GM12878 (cell line): ENCODE results near the gene MMP14. TPM values are rescaled to one million over a fixed set of nuclear protein-coding genes. Genes with fewer than 3 reads are reported as not detected.

ENCODE experiments used
- ATAC-seq: fragments of 200-7000 bp; cut with Tn5 transposase; 3 replicates; pipeline ENCODE4 v1.9.1; 2020; ENCODE audit warnings: mild to moderate bottlenecking, moderate library complexity
- Bru-seq: library from RNA; stranded (reverse); fragments of 400-500 nt; gene quantifications from one replicate; lab custom pipeline; 2021; lab: Mats Ljungman, UMichigan
- BruChase-seq, 2 experiments: library from RNA; stranded (reverse); fragments of 400-500 nt; gene quantifications; one replicate each; lab custom pipeline; 2021; lab: Mats Ljungman, UMichigan
- BruUV-seq: library from RNA; stranded (reverse); fragments of 400-500 nt; replicated peaks from 2 replicates; lab custom pipeline; 2021; lab: Mats Ljungman, UMichigan
- CTCF ChIA-PET: fragments of 300-600 bp; sonication (Branson Sonifier 250); formaldehyde crosslinking; extraction: SDS; loops from one replicate; lab custom pipeline; 2021; ENCODE audit warnings: inconsistent platforms; lab: Yijun Ruan, JAX
- POLR2A ChIA-PET: fragments of 350-600 bp; formaldehyde crosslinking; extraction: SDS; loops from one replicate; lab custom pipeline; 2021; ENCODE audit warnings: inconsistent platforms; lab: Charles Lee
- RAD21 ChIA-PET: fragments of 300-600 bp; sonication (Branson Sonifier 250); formaldehyde crosslinking; loops from one replicate; lab custom pipeline; 2023; ENCODE audit warnings: antibody characterized with exemption; ENCODE audit not compliant: unreplicated experiment; lab: Charles Lee
- SMC1A ChIA-PET: fragments of 300-600 bp; sonication (Branson Sonifier 250); formaldehyde crosslinking; loops from one replicate; lab custom pipeline; 2023; ENCODE audit not compliant: unreplicated experiment, uncharacterized antibody; lab: Charles Lee
- DNase-seq: peaks from one replicate; pipeline ENCODE4 v3.0.0-alpha.2; 2011; ENCODE audit warnings: low read depth, low spot score
- FAIRE-seq: peaks from 3 replicates; lab custom pipeline; 2011; peaks lifted over from hg19 to GRCh38; lab: Jason Lieb, UNC
- H2AFZ ChIP-seq: 2 replicates; pipeline ENCODE4 v1.6.0; 2011; ENCODE audit warnings: low read depth, low read length, control low read depth; ENCODE audit not compliant: control insufficient read depth
- H3K27ac ChIP-seq: 2 replicates; pipeline ENCODE4 v1.5.1; 2011; ENCODE audit warnings: control low read depth; ENCODE audit not compliant: control insufficient read depth, insufficient read depth
- H3K27me3 ChIP-seq, 2 experiments: replicated peaks in 1 of 2; 2 replicates each; pipeline versions ENCODE4 v1.6.0 to v1.6.1; 2011; ENCODE audit warnings: low read length in 1 of 2; ENCODE audit not compliant: control insufficient read depth in 2 of 2, insufficient read depth in 2 of 2
- H3K36me3 ChIP-seq, 2 experiments: 2 replicates each; pipeline ENCODE4 v1.5.1; 2011; ENCODE audit warnings: low read length in 1 of 2; ENCODE audit not compliant: control insufficient read depth in 2 of 2, insufficient read depth in 2 of 2
- H3K4me1 ChIP-seq: 2 replicates; pipeline ENCODE4 v1.6.1; 2011; ENCODE audit warnings: mild to moderate bottlenecking, low read length, moderate library complexity, mixed read lengths; ENCODE audit not compliant: control insufficient read depth, insufficient read depth
- H3K4me2 ChIP-seq: 2 replicates; pipeline ENCODE4 v1.6.0; 2011; ENCODE audit warnings: control low read depth; ENCODE audit not compliant: control insufficient read depth, insufficient read depth
- H3K4me3 ChIP-seq: fragments of 200-600 bp; sonication (generic); 2 replicates; pipeline ENCODE4 v1.5.1; 2016
- H3K79me2 ChIP-seq: 2 replicates; pipeline ENCODE4 v1.6.0; 2011; ENCODE audit warnings: low read length; ENCODE audit not compliant: control insufficient read depth, insufficient read depth
- H3K9ac ChIP-seq: 2 replicates; pipeline ENCODE4 v1.8.0; 2011; ENCODE audit warnings: low read length, control low read depth, mixed read lengths; ENCODE audit not compliant: control insufficient read depth, insufficient read depth
- H3K9me3 ChIP-seq: replicated peaks from 3 replicates; pipeline ENCODE4 v1.5.1; 2011; ENCODE audit warnings: mild to moderate bottlenecking, low read length; ENCODE audit not compliant: control insufficient read depth, insufficient read depth
- H4K20me1 ChIP-seq: 2 replicates; pipeline ENCODE4 v1.6.0; 2011; ENCODE audit not compliant: control insufficient read depth, insufficient read depth
- NFYA ChIP-seq: IDR thresholded peaks from 2 replicates; pipeline ENCODE4 v1.6.1; 2011; ENCODE audit warnings: low read depth, mild to moderate bottlenecking, low read length, improper control_type of control experiment, borderline replicate concordance
- POLR2A ChIP-seq: IDR thresholded peaks from 2 replicates; pipeline ENCODE4 v1.6.1; 2011; ENCODE audit warnings: low read depth, mild to moderate bottlenecking, low read length
- WGBS: methylation state at CpG from one replicate; pipeline ENCODE4 v1.1.6; 2016; ENCODE audit warnings: low lambda C conversion rate; ENCODE audit not compliant: insufficient replicate concordance, insufficient coverage; ENCODE audit errors: missing lambda C conversion rate; 5-methylcytosine and 5-hydroxymethylcytosine counted together
- in situ Hi-C: fragments of 300-500 bp; cut with MboI; formaldehyde crosslinking; loops from 9 replicates; pipeline ENCODE4 v1.14.3; 2018; ENCODE audit warnings: mixed read lengths
- intact Hi-C: fragments of 100-400 bp; cut with micrococcal nuclease; formaldehyde crosslinking; loops from one replicate; pipeline ENCODE4 v1.14.2; 2022; ENCODE audit not compliant: unreplicated experiment
- long read RNA-seq, 2 experiments: library from polyadenylated mRNA; unstranded; transcript quantifications; one replicate each; pipeline ENCODE4 v2.0.0, GENCODE V29; 2019 to 2020
- polyA minus RNA-seq, 3 experiments: library from RNA; depleted of rRNA, polyadenylated mRNA; stranded (reverse); fragments of >200 nt; gene quantifications; 2 replicates each; pipeline ENCODE4 v1.2.3, GENCODE V29; 2011
- polyA plus RNA-seq, 11 experiments: library from polyadenylated mRNA; depleted of rRNA in 4 of 11; unstranded in 6 of 11; stranded (reverse) in 5 of 11; fragments of >200 nt; fragmentation: Nextera tagmentation in 4 of 11; fragmentation: Illumina TruSeq in 1 of 11; extraction: Ambion mirVana in 4 of 11; extraction: Trizol in 1 of 11; gene quantifications; 1 replicate in 1 of 11; 2 replicates in 10 of 11; pipeline versions ENCODE4 v1.2.1 to v1.2.3, GENCODE V29; 2011 to 2016; ENCODE audit warnings: inconsistent platforms in 2 of 11, missing spikeins in 2 of 11, low read depth in 1 of 11
- total RNA-seq, 4 experiments: library from RNA; depleted of rRNA in 3 of 4; stranded (reverse); fragments of >200 nt in 3 of 4; fragmentation: Illumina TruSeq in 1 of 4; extraction: Trizol in 1 of 4; gene quantifications; 2 replicates each; pipeline versions ENCODE4 v1.2.1 to v1.2.3, GENCODE V29; 2013 to 2021

The MMP14 gene
- 3.2 and 5.0 TPM in 2 replicates for total RNA-seq (2013; cell fraction: nucleolus; rRNA removed)
- total RNA-seq (2014; rRNA removed): 0.38 and 0.85 TPM in 2 replicates
- total RNA-seq (2014; rRNA removed; fragmentation: Illumina TruSeq; extraction: Trizol): 0.28 and 0.31 TPM in 2 replicates
- total RNA-seq (2021): 1.1 and 1.8 TPM in 2 replicates
- polyA plus RNA-seq (2011; ENCODE audit: low read depth): 1.2 TPM
- polyA plus RNA-seq (2011; rRNA removed): 0.65 and 0.91 TPM in 2 replicates
- 1.8 and 2.0 TPM in 2 replicates for polyA plus RNA-seq (2011; cell fraction: cytosol; rRNA removed)
- polyA plus RNA-seq (2011; cell fraction: nucleus; rRNA removed): 7.5 and 8.2 TPM in 2 replicates
- polyA plus RNA-seq (2012): 0.46 and 0.59 TPM in 2 replicates
- 0.27 and 0.56 TPM in 2 replicates for polyA plus RNA-seq (2014; fragmentation: Illumina TruSeq; extraction: Trizol)
- not detected for polyA plus RNA-seq (2014; fragmentation: Nextera tagmentation; extraction: Ambion mirVana)
- polyA plus RNA-seq (2014; rRNA removed): 1.8 and 1.9 TPM in 2 replicates
- under 1 TPM; 0.32 to 0.42 TPM for polyA plus RNA-seq (2016; fragmentation: Nextera tagmentation; extraction: Ambion mirVana)
- 0.15 and 0.26 TPM in 2 replicates for polyA minus RNA-seq (2011; rRNA and poly(A)+ RNA removed)
- not detected in 2 replicates for polyA minus RNA-seq (2011; cell fraction: cytosol; rRNA and poly(A)+ RNA removed)
- 0.57 and 1.1 TPM in 2 replicates for polyA minus RNA-seq (2011; cell fraction: nucleus; rRNA and poly(A)+ RNA removed)
- Bru-seq, nascent RNA: percentile 37 among the genes with signal in this experiment
- BruChase-seq, experiment 1, labeled RNA remaining after a 6-hour chase: percentile 41 among the genes with signal in this experiment
- BruChase-seq, experiment 2, labeled RNA remaining after a 2-hour chase: percentile 37 among the genes with signal in this experiment
- long read RNA-seq, experiment 1: 0 reads
- long read RNA-seq, experiment 2: 0 reads

DNA sequence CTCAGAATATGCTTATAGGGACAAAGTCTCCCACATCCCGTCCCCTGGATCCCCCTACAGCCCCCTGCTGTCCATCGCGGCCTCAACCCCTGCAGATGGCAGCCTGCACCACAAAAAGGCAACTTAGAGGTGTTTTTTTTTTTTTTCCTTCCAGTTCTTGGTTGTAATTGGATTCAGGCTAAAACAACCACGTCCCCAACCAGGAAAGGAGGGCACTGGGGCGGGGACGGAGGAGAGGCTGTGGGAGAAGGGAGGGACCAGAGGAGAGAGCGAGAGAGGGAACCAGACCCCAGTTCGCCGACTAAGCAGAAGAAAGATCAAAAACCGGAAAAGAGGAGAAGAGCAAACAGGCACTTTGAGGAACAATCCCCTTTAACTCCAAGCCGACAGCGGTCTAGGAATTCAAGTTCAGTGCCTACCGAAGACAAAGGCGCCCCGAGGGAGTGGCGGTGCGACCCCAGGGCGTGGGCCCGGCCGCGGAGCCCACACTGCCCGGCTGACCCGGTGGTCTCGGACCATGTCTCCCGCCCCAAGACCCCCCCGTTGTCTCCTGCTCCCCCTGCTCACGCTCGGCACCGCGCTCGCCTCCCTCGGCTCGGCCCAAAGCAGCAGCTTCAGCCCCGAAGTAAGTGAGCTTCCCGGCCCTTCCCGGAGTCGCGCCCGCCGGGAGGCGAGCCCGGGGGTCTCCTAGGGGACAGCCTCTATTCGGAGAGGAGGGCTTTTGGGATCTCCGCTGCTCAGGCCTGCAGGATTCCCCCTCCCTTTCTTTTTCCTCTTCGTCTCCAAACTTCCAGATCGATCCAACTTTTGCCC is at the start of gene MMP14:
TSS of gene MMP14 (plus strand) at position 285 of the 813 bp plus-strand sequence. CDS start at position 518, 233 bp downstream.
- 54% methylated on average over 46 of the region's 46 CpGs for WGBS
- no peaks in the 10 kb centered on the region for H3K9me3 ChIP-seq
- H3K27ac ChIP-seq: no peak within 1 kb of the TSS
- H3K9ac ChIP-seq: no peak within 1 kb of the TSS
- 0 out of 2 replicates have a peak, but pooled peaks have one; percentile 23 for TF ChIP-seq POLR2A
- TF ChIP-seq NFYA: no peak
- no peak within 1 kb of the TSS for H3K4me3 ChIP-seq
- RAD21 ChIA-PET: interaction anchor here (1.2 kb wide), 1 partner anchor 21 kb away, joined by 3 read pairs; the partner anchor contains the start of gene SLC7A7
- intact Hi-C loops (no loop called here), in situ Hi-C loops (no loop called here)
- H2AFZ ChIP-seq: peak within 1 kb of the TSS; percentile 45
- FAIRE-seq: no peak
- H3K4me2 ChIP-seq: peak within 1 kb of the TSS; percentile 44
- no peak for DNase-seq
- H3K4me1 ChIP-seq: peaks cover 21% of the 10 kb centered on the region
- CTCF ChIA-PET: interaction anchor here (2.2 to 3.7 kb wide), 3 partner anchors 13 to 18 kb away, joined by 9 to 25 read pairs (median 18); no protein-coding TSS in a partner anchor
- SMC1A ChIA-PET: interaction anchor here (1.0 to 1.3 kb wide), 2 partner anchors 18 to 29 kb away, joined by 3 to 4 read pairs; no protein-coding TSS in a partner anchor
- no TSS peak for BruUV-seq
- POLR2A ChIA-PET: interaction anchor here (1.2 kb wide), 1 partner anchor 13 kb away, joined by 5 read pairs; no protein-coding TSS in a partner anchor
- no peaks in the 10 kb centered on the region for H3K79me2 ChIP-seq
- no peaks in the 10 kb centered on the region for H3K27me3 ChIP-seq
- no peaks in the 10 kb centered on the region for H4K20me1 ChIP-seq
- peaks cover 0 to 9% of the 10 kb centered on the region in 2 experiments; a peak in 2 of 4 replicates for H3K36me3 ChIP-seq
- no peak for ATAC-seq
